Endothelial cell of umbilical vein (primary cell): ENCODE measurements around the gene NUP35.

Experiments used
- CTCF ChIP-seq, 2 donors: IDR thresholded peaks; 1 replicate in 1 of 2; 2 replicates in 1 of 2; pipeline ENCODE4 v1.5.1; 2011; ENCODE audit warnings: low read length in 2 of 2, mild to moderate bottlenecking in 2 of 2, moderate library complexity in 2 of 2, control low read depth in 1 of 2, inconsistent platforms in 1 of 2, low read depth in 1 of 2; ENCODE audit not compliant: insufficient read depth in 1 of 2; ENCODE audit errors: extremely low read depth in 1 of 2
- EZH2 ChIP-seq: IDR thresholded peaks from 2 replicates; pipeline ENCODE4 v1.6.1; 2012; ENCODE audit warnings: borderline replicate concordance, low read depth, mild to moderate bottlenecking, moderate library complexity, low read length, inconsistent platforms; ENCODE audit not compliant: severe bottlenecking
- FOS ChIP-seq: IDR thresholded peaks from 2 replicates; pipeline ENCODE4 v1.6.1; 2011; ENCODE audit warnings: mild to moderate bottlenecking, low read length, moderate library complexity, borderline replicate concordance; ENCODE audit not compliant: insufficient read depth
- POLR2AphosphoS5 ChIP-seq: IDR thresholded peaks from 2 replicates; pipeline ENCODE4 v1.6.1; 2012; ENCODE audit warnings: low read depth, mild to moderate bottlenecking, control low read depth, low read length, moderate library complexity; ENCODE audit not compliant: insufficient read depth

- TF ChIP-seq FOS (no peak), CTCF (IDR thresholded peaks at IDR 0.05; ENCODE audit: extremely low read depth in 1 of 2, insufficient read depth in 1 of 2, low read depth in 1 of 2, low read length in 2 of 2) (no peak), POLR2AphosphoS5 (no peak), EZH2 (no peak)
These were observed 71.2 kb downstream of the NUP35 start for GRCh38 chr2:183195397-183195796.
